GM18508 (cell line): ENCODE data around the gene SMURF1.

Source experiments
- ATAC-seq: cut with Tn5 transposase; IDR thresholded peaks from one replicate; pipeline ENCODE4 v1.9.1; 2021; ENCODE audit warnings: moderate number of reproducible peaks; ENCODE audit not compliant: insufficient read depth, unreplicated experiment

SMURF1 gene

DNA sequence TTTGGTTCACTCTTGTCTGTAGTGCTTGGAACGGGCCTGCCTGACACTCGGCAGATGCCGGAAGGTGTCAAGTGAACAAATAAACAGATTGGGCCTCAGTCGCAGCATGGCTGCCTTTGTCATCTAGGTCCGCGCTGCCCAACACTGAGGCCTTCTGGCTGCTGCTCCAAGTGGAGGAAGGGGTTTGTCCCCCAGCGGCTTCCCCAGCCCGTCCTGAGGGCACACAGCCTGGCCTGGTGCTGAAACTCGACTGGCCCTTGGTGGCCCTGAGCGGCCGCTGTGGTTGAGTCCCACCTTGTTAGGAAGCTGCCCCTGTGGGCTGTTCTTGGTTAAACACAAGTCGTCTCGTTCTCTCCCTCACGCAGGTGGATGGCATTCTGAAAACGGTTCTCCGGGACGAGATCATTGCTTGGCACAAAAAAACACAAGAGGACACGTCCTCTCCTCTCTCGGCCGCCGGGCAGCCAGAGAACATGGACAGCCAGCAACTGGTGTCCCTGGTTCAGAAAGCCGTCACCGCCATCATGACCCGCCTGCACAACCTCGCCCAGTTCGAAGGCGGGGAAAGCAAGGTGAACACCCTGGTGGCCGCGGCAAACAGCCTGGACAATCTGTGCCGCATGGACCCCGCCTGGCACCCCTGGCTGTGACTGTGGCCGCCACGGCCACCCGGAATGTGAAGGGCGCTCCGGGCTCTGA lies 132.1 kb downstream of the SMURF1 start:
- no peak for ATAC-seq

- no peak for ATAC-seq
Observed at GRCh38 chr7:99011341-99011705, 132.6 kb downstream of the SMURF1 start.

DNA sequence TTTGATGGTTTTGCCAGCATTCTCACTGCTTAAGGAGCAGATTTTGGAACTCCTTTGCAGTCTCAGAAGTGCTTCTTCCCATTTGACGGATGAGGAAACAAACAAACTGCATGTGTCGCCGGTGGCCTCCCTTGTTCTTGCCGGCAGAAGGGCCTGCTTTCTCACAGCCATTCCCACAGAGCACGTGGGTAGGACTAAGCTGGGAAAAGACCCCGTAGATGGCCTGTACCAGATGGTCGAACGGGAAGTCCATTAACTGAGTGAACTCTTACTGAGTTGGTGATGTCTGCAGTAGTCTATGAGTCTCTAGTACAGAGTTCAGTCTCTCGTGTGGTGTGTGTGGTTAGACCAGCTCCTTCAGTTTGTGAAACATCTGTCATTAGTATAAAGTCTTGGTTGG lies 133.6 kb downstream of the SMURF1 start:
- no peak for ATAC-seq

- no peak for ATAC-seq
Observed at GRCh38 chr7:99008921-99009530, 134.9 kb downstream of the SMURF1 start.

DNA sequence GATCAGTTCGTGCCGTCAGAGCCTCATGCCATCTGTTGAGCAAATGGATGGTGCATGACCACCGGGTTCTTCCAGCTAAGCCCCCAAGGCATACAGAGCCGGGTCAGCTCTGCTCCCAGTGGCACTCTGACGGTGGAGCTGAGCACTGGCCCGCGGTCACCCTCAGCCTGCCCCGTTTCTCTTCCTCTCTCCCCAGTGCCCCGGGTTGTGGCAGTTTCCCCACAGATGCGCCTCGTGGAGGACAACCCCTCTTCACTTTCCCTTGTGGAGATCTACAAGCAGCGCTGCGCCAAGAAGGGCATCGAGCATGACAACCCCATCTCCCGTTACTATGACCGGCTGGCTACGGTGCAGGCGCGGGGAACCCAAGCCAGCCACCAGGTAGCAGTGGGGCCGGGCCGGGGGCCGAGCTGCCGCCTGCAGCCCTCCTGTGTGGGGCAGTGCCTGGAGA lies 135.7 kb downstream of the SMURF1 start:
- ATAC-seq = no peak

DNA sequence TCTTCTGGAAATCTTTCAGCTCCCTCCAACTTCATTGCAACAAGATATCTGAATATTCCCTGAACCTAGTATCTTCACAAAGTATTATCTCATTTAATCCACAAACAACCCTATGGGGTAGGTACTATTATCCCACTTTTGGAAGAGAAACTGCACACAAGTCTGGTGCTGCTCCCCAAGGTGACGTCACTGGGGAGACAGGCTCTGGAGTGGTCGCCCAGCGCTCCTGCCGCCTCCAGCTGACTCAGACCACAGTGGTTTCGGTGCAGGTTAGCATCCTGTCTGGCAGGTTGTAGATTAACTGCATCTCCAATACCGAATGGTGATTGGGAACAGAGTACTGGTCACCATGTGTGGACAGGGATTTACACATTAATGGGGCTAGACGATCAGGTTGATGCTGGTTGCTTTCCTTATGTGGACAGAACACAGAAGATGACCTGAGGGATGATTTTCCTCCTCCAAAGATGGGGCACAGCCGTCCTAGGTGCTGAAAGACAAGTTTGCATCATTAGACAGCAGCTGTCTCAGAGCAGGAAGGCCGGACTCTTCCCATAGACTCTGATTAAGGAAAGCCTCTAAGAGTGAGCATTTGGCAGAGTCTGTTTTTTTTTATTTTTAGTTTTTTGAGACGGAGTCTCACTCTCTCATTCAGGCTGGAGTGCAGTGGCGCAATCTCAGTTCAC lies 137.0 kb downstream of the SMURF1 start:
- no peak for ATAC-seq

GRCh38 chr7:99005776-99006175 lies 138.1 kb downstream of the SMURF1 start:
- no peak for ATAC-seq

DNA sequence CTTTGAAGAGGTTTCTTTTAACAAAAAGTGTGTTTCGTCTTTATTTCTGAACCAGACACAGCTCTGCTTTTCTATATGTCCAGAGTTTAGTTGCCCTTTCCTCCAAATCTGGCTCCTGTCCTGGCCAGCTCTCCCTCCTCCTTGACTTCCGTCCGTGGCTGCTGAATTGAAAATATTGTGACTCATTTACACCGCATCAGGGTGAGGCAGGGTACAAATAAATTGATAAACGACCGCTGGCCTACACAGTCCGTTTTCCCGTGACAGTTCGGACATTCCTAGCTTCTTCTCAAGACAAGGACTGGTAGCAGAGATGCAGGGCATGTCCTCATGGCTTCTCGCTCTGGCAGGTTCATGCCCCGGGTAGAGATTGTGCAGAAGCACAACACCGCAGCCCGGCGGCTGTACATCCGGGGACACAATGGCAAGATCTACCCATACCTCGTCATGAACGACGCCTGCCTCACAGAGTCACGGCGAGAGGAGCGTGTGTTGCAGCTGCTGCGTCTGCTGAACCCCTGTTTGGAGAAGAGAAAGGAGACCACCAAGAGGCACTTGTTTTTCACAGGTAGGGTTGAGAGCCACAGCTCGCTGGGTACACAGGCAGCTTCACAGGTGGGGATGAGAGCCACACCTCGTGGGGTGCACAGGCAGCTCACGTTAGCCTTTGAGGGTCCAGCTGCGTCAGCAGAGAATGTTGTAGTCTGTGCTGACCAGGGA lies 139.0 kb downstream of the SMURF1 start:
- no peak for ATAC-seq

- ATAC-seq = no peak
Observed at GRCh38 chr7:99004216-99004615, 139.7 kb downstream of the SMURF1 start.

DNA sequence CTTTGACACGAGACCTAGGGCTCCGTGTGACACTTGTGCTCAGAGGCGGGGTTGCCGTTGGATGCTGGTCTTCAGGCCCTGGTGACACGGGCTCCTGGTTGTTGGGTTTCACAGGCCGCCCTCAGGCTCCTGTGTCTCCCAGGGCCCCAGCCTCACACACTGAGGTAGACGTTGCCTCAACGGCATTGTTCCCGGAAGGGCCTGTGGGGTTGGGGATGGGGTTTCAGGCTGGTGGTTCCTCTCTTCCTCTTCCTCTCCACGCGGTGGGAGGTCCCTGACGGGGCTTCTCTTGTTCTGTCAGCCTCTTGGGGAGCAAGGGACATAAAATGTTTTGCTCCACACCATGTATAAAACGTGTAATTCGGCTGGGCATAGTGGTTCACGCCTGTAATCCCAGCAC lies 140.5 kb downstream of the SMURF1 start:
- ATAC-seq = no peak

GRCh38 chr7:99002827-99003212 lies 141.1 kb downstream of the SMURF1 start:
- ATAC-seq = no peak

DNA sequence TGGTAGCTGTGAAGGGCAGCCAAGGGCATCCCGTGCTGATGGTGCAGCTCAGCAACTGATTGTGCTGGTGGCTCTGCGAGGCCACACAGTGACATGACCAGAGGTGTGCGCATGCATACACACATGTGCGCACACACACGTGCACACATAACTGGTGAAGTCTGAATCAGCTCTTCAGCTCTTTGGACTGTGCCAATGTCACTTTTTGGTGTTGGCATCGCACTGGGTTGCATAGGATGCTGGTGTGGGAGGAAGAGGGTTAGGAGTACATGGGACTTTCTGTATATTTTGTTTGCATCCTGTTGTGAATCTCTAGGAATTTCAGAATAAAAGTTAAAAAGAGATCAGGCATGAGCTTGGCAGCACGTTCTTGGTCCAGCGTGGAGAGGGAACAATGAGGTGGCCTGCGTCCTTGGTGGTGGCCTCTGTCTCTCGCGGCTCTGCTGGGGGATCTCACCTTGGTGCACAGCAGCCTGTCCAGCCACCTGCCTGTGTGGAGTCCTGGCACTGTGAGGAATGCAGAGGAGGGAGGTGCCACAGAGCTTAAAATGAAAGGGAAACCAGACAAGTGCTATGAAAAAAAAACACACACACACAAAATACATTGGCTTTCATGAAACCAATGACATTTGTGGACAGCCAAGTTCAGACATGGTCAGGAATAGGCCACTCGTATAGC lies 141.6 kb downstream of the SMURF1 start:
- ATAC-seq = no peak

DNA sequence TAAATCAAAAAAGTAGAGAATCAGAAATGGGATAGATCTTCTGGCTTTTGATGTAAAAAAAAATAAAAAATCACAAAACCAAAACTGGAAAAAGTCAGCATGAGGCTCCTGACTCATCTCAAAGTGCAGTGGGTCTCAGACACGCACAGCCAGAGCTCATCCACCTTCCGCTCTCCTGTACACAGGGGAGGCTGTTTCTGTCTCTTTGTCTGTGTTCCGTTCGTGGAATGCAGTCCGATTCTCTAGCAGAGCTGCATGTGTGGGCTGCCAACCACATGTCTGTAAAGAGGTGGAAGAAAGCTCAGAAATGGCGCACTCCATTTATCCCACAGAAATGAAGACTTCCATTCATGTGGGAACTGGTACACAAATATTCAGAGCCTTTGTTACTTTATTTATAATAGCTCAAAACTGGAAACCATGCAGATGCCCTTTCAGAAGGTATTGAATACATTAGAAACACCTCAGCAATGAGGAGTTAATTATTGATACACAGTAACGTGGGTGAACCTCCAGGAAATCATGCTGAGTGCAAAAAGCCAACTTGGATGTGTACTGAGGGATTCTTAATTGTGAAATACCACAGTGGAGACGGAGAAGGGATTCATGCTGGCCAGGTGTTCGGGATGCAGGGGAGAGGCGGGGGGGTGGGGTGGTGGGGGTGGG lies 142.3 kb downstream of the SMURF1 start:
- ATAC-seq = no peak

GRCh38 chr7:99000904-99001465 lies 142.9 kb downstream of the SMURF1 start:
- ATAC-seq = no peak

- ATAC-seq = no peak
Observed at GRCh38 chr7:99000196-99000903, 143.6 kb downstream of the SMURF1 start.

GRCh38 chr7:98998821-98999725 lies 144.8 kb downstream of the SMURF1 start:
- no peak for ATAC-seq

DNA sequence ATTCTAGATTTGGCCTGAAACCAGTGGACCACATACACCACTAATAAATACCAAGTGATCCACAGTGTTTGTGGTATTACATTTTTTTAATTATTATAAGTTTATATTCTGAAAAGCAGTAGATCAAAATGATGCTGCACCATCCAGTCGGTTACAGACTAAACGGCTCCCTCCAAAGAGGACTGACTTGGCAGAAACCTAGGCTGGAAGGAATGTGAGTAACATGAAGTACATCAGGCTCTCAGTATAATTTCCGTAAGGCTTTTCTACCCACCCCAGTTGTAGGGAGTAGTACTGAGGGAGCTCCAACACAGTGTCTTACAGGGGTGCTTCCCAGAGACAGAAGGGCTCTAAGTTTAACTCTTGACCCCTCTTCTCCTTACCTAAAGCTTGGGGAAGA lies 146.1 kb downstream of the SMURF1 start:
- ATAC-seq = no peak

DNA sequence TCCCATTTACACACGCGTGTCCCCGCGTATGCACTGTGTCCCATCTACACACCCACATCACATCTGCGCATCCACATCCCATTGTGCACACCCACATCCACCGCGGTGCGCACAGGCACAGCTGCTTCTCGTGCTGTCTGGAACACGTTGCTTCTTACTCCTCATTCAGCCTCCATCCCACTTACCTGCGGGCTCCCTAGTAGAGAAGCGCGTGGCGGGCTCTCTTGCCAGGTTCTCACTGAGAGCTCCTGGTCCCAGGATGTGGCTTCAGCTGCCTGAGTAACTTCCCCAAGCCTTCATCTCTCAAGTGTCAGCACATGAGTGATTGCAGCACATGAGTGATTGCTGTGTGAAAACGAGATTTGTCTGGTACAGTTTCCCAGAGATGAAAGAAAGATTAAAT lies 147.8 kb downstream of the SMURF1 start:
- ATAC-seq = no peak
